ENCODE measurements around the gene CNRIP1.

Gene CNRIP1

GRCh38 chr2:68250196-68250595 is 69.6 kb downstream of the CNRIP1 start:
- Mint-ChIP-seq H3K4me1 (peaks cover 23% of the 10 kb centered on the region), H3K36me3 (ENCODE audit: low read depth) (no peaks in the 10 kb centered on the region), H3K27me3 (ENCODE audit: low read depth) (no peaks in the 10 kb centered on the region), H3K27ac (peak overlapping the region; percentile 93 to 98 (median 97)), H3K4me3 (peak overlapping the region; percentile 86 to 94 (median 93)), H3K9me3 (no peaks in the 10 kb centered on the region)
- no peak for TF ChIP-seq CTCF (IDR thresholded peaks at IDR 0.05; ENCODE audit: unreplicated experiment in 3 of 3)

- Mint-ChIP-seq H3K36me3 (ENCODE audit: low read depth) (no peaks in the 10 kb centered on the region), H3K4me3 (no peak overlapping the region), H3K27me3 (ENCODE audit: low read depth) (no peaks in the 10 kb centered on the region), H3K9me3 (no peaks in the 10 kb centered on the region), H3K27ac (no peak overlapping the region), H3K4me1 (peaks cover 12% of the 10 kb centered on the region)
- TF ChIP-seq CTCF (IDR thresholded peaks at IDR 0.05; ENCODE audit: unreplicated experiment in 3 of 3): no peak
Observed at GRCh38 chr2:68248806-68249205, 70.9 kb downstream of the CNRIP1 start.

GRCh38 chr2:68248361-68248760 is 71.4 kb downstream of the CNRIP1 start:
- Mint-ChIP-seq H3K4me1 (peaks cover 12% of the 10 kb centered on the region), H3K36me3 (ENCODE audit: low read depth) (no peaks in the 10 kb centered on the region), H3K9me3 (no peaks in the 10 kb centered on the region), H3K4me3 (no peak overlapping the region), H3K27me3 (ENCODE audit: low read depth) (no peaks in the 10 kb centered on the region), H3K27ac (no peak overlapping the region)
- TF ChIP-seq CTCF (IDR thresholded peaks at IDR 0.05; ENCODE audit: unreplicated experiment in 3 of 3): no peak

- Mint-ChIP-seq H3K36me3 (ENCODE audit: low read depth) (no peaks in the 10 kb centered on the region), H3K27me3 (ENCODE audit: low read depth) (no peaks in the 10 kb centered on the region), H3K27ac (no peak overlapping the region), H3K4me1 (peaks cover 12% of the 10 kb centered on the region), H3K9me3 (no peaks in the 10 kb centered on the region), H3K4me3 (no peak overlapping the region)
- TF ChIP-seq CTCF (IDR thresholded peaks at IDR 0.05; ENCODE audit: unreplicated experiment in 3 of 3): no peak
Observed at GRCh38 chr2:68246396-68246795, 73.4 kb downstream of the CNRIP1 start.

GRCh38 chr2:68245672-68246071 is 74.1 kb downstream of the CNRIP1 start:
- H3K9me3 Mint-ChIP-seq: no peaks in the 10 kb centered on the region

More at GRCh38 chr2:68245672-68246071, 74.1 kb downstream of the CNRIP1 start:
- no peak for TF ChIP-seq CTCF (IDR thresholded peaks at IDR 0.05; ENCODE audit: unreplicated experiment in 3 of 3)
- no peak overlapping the region for H3K27ac Mint-ChIP-seq
- no peaks in the 10 kb centered on the region for H3K27me3 Mint-ChIP-seq (ENCODE audit: low read depth)
- H3K4me3 Mint-ChIP-seq: no peak overlapping the region
- peaks cover under 1% of the 10 kb centered on the region for H3K36me3 Mint-ChIP-seq (ENCODE audit: low read depth)
- H3K4me1 Mint-ChIP-seq: peaks cover 11% of the 10 kb centered on the region

Measured in nephron (organoid).